Activated T-cell treated with anti-CD3 and anti-CD28 coated beads, Interleukin-2, amount 50 U/mL, for 48 hours (primary cell): ENCODE results near the gene MRPL41.
"Not testable (repeated sequence)": the region's sequence is repeated elsewhere in the genome, so short reads cannot be mapped to it uniquely, and the experiment has no call there.

Experiments used
- DNase-seq, 2 experiments: peaks; one replicate each; pipeline ENCODE4 v3.0.0-alpha.2; 2020

The MRPL41 gene

DNA sequence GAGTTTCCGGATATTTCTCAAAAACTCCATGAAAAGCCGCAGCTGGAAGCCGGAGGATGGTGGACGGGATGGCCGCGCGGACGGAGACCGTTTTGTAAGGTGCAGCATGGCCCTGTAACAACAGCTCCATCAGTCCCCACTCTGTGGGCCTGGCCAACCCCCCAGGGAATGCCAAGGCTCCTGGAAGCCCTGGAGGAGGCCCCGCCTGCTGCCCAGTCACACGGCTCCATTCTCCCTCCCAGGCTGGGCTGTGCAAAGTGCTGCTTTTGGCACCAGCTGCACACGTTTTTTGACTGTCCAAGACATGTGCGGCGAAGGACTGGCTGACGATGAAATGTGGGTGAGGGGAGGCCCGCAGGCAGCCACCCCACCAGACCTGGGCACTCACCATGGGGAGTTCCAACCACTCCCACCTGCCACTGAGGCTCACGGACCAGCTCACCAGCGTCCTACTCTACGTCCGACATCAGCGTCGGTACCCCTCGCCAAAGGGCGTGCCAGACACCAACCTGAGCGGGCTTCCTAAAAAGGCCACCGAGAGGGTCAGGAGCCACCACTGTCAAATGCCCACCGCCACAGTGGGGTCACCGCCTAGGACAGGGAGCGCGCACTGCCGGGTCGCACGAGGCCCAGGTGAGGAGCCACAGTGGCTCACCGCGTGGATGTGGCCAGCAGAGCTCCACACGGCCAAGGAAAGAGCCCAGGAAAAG is 28.8 kb upstream of the MRPL41 start:
- no peak for DNase-seq

DNA sequence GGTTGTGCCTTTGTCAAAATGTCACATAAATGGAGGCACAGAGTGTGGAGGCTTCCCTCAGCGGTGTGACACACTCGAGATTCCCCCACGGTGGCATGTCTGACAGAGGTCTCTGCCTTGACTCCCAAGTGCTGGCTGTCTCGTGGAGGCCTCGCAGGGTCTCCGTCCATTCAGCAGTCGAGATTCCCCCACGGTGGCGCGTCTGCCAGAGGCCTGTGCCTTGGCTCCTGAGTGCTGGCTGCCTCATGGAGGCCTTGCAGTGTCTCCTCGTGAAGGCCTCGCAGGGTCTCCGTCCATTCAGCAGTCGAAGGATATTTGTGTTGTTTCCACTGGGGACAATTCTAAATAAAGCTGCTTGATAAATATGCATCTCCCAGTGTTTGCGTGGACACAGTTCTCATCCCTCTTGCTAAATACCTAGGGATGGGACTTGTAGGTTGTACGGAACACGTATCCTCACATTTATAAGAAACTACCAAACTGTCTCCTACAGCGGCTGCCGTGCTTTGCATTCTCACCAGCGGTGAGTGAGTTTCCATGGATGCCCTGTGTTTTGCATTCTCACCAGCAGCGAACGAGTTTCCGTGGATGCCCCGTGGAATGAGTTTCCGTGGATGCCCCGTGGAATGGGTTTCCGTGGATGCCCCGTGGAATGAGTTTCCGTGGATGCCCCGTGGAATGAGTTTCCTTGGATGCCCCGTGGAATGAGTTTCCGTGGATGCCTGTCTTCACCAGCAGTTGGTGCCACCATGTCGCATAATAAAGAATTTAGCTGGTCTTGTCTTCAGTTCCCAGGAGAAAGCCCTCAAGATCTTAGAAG is 27.3 kb upstream of the MRPL41 start:
- no peak for DNase-seq

DNA sequence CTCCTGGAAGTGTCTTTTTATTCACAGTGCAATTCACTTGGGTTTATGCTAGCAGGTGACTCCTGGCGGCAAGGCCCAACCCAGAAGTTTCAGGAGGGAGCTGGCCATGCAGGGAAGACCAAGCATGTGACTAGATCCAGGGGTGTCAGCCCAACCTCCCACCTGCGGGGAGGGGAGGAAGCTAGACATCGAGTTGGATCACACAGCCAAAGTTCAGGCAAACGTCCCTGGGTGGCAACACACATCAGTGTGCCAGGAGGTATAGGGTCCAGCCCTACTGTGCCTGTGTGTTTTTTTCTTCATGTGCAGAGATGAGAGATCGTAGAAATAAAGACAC is 26.7 kb upstream of the MRPL41 start:
- no peak for DNase-seq

DNA sequence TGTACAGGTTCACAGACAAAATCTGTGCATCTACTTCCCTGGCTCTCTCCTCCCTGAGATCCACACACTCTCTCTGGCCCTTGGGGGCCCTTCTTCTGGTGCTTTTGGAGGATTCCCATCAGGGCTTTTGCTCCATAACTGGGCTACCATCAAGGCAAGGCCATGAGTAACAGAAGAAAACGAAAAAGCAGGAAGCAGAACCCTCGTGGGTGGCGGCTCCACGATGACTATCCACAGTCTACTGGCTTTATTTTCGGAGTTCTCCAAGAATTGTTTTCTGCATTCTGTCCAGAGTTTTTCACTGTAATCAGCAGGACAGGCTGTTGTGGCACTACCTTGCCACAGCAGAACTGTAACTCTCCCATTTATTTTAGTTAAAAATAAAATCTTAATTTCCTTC is 21.3 kb upstream of the MRPL41 start:
- DNase-seq = no peak

DNA sequence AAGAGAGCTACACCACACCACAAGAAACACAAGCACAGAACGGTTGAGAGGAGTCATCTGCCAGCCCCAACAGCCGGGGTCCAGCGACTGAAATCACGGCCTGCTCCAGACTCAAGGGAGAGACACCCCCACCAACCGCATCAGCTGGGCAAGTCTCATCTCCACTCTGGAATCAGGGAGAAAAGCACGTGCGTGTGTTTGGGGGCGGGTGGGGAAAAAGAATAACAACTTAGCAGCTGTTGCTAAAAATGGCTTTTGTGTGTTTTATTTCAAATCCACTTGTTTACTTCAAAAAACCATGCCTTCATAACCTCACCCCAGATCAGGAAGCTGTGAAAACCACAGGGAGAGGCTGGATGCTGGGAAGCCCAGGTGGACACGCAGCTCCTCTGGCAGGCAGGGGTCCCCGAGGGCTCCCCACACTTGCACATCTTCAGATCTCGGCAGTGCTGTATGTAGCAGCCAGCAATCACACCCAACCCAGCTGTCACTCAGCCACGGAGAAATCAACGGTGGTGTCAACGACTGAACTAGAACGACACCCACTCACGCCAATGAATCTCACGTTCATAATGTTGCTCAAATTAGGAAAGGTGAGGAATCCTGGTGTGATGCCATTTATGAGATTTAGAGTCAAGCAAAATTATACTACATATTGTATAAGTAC is 20.4 kb upstream of the MRPL41 start:
- DNase-seq = no peak

DNA sequence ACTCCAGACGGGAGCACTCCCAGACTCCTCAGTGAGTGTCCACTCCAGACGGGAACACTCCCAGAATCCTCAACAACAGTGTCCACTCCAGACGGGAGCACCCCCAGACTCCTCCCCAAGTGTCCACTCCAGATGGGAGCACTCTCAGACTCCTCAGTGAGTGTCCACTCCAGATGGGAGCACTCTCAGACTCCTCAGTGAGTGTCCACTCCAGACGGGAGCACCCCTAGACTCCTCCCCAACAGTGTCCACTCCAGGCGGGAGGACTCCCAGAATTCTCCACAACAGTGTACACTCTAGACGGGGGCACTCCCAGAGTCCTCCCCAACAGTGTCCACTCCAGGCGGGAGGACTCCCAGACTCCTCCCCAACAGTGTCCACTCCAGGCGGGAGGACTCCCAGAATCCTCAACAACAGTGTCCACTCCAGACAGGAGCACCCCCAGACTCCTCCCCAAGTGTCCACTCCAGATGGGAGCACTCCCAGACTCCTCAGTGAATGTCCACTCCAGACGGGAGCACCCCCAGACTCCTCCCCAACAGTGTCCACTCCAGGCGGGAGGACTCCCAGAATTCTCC is 18.7 kb upstream of the MRPL41 start:
- DNase-seq = not testable (repeated sequence)

DNA sequence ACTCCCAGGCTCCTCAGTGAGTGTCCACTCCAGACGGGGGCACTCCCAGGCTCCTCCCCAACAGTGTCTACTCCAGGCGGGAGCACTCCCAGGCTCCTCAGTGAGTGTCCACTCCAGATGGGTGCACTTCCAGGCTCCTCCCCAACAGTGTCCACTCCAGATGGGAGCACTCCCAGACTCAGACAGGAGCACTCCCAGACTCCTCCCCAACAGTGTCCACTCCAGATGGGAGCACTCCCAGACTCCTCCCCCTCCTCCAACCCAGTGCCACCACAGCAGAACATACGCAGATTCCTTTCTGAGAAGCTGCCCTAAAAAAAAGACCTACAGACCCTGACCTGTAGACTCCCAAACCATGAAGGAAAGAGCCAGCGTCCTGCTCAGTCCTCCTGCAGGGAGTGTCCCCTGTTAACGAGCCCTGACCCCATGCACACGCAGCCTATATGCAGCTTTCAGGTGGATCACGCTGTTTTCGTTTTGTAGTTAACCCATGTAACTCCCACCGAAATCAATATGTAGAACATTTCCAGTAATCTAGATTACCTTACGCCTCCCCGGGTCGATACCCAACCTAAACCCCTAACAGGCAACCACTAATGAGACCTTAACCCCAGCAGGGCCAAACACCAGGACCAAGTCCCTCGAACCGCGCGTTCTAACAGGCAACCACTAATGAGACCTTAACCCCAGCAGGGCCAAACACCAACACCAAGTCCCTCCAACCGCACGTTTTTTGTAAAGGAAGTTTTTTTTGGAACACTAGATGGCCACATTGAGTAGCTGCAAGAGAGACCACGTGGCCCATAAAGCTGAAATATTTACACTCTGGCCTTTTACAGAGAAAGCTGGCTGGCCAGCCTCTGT is 17.2 kb upstream of the MRPL41 start:
- peak; percentile 40 to 44 for DNase-seq

DNA sequence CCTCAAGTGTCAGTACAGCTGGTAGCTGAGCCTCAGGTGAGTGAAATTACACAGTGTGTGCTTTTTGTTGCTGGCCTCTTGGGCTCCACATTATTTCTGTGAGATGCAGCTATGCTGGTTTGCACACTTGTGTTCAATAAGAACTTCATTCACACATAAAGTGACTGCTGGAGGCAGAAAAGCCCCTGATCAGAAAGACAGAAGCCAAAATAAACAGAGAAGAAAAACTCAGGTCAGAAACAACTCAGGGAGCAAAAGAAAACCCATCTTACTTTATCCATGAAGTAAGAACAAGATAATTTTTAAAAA is 16.6 kb upstream of the MRPL41 start:
- no peak for DNase-seq

DNA sequence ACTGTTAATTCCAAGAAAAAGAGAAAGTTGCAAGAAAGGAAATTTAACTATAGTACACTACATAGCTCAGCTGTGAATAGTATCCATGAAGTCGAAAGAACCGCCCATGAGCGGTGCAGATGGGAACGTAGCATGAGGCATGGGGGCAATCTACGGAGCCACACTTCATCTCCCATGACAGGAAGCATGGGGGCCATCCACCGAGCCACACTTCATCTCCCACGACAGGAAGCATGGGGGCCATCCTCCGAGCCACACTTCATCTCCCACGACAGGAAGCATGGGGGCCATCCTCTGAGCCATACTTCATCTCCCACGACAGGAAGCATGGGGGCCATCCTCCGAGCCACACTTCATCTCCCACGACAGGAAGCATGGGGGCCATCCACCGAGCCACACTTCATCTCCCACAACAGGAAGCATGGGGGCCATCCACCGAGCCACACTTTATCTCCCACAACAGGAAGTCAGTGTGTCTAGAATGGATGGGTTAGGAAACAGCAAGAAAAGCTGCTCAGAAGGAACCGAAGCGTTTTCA is 15.0 kb upstream of the MRPL41 start:
- peak in 1 of 2 experiments; percentile 34 for DNase-seq

DNA sequence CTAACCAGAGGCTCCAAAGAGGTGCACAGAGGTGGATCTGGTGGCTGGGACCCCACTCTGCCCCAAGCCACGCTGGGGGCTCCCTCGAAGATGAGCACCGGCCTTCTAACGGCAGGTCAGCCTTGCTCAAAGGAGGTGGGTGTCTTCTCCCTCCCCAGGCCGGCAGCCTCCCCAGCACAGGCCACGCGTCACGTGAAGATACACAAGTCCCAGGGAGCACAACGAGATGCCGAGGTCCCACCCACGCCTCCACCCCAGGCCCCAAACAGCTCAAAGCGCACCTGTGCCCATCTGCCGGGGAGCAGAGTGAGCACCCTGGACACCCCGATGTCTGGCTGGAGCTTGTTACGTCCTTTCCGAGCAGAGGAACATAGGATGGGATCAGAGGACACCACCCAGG is 13.6 kb upstream of the MRPL41 start:
- DNase-seq = no peak

DNA sequence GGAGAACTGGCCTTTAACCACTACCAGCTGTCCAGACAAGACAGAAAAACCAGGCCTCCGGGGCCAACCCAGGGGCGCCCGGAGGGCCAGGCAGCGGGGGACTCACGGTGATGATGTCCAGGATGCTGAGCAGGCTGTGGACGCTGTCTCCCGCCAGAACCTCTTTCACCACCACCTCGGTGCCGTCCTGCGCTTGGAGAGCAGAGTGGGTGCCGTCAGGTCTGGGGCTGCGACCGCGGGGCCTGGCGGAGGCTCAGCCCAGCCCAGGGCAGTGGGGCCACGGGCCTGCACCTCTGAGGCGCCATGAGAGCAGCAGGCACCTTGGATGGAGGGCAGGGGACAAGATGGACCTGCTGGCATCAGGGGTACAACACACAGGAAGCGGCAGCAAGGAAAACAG is 11.1 kb upstream of the MRPL41 start:
- no peak for DNase-seq

DNA sequence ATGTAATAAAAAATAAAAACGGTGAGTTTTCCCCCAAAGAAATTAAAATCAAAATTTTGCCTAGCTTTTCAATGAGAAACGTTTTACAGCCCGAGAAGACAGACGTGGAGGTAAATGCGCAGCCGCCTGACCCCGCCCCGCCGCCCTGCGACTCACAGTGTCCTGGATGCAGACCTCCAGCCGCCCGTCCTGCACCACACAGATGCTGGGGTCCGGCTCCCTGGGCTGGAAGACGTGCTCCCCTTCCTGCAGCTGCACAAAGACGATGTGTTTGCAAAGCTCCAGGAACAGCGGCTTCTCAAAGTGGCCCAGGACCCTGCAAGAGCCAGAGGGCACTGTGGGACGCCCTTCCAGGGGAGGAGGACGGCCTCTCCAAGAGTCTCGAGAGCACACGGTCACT is 9.2 kb upstream of the MRPL41 start:
- no peak for DNase-seq

DNA sequence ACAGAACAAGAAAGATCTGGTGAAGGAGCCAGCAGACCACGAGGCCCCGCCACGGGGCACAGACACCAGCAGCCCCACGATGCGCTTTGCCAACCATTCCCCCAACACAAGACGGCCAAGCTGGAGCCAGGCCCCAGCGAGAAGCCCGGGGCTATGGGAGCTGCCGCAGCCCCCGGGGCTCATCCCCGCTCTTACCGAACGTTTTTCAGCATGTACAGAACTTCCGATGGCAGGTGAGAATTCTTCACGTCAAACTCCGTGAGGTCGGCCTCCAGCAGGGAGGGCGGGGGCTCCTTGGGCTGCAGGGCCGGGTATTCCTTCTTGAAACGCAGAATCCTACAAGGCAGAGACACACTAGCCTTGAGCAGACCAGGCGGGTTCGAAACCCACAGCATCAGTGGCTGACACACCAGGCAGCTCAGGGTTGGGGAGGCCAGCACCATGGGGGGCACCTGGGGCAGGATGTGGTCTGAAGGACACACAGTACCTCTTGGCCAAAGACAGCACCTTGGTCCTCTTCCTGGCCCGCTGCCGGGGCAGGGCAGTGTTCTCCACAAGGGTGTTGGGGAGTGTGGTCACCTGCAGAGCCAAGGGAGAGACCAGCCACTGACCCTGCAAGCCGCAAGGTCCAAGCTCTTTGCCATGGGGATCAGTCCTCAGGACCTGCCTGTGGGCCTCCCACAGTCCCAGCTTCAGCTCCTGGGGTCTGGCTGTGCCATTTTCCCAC is 8.3 kb upstream of the MRPL41 start:
- no peak for DNase-seq

DNA sequence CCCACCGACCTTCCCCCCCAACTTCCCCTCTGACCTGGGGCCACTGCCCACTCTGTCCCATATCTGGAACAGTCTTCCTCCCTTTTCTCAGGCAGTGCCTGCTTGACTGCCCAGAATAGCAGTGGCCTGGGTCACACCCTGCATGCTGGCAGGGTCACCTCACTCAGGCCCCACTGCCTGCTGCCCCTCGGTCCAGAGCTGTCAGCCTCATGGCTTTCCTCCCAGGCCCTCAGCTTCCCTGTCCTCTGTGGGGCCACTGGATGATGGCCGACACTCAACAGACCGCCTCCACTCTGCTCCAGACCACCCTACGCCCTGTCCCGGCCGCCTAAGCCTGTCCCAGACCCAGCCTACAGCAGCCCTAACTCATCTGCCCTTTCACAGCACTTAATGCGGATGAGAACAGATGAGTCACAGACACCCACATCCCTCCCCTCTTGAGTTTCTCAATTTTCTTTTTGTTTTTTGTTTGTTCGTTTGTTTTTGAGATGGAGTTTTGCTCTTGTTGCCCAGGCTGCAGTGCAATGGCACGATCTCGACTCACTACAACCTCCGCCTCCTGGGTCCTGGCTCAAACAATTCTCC is 7.4 kb upstream of the MRPL41 start:
- no peak for DNase-seq

DNA sequence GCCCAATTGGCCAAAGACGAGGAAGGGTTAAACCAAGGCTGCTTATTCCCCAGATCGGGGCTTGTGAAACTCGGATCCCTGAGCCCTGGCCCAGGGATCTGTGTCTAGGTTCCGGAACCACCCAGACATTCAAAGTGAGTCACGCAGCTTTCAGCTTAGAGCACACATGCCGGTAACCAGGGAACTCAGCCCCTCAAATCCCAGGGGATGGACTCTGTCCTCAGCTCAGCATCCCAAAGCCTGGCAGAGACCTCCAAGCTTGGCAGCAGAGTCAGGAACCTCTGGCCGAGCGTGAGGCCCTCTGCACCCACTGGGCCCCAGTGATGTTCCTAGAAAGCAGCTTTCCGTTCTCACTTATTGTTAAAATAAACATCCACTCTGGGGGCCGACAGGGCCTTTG is 6.6 kb upstream of the MRPL41 start:
- no peak for DNase-seq

DNA sequence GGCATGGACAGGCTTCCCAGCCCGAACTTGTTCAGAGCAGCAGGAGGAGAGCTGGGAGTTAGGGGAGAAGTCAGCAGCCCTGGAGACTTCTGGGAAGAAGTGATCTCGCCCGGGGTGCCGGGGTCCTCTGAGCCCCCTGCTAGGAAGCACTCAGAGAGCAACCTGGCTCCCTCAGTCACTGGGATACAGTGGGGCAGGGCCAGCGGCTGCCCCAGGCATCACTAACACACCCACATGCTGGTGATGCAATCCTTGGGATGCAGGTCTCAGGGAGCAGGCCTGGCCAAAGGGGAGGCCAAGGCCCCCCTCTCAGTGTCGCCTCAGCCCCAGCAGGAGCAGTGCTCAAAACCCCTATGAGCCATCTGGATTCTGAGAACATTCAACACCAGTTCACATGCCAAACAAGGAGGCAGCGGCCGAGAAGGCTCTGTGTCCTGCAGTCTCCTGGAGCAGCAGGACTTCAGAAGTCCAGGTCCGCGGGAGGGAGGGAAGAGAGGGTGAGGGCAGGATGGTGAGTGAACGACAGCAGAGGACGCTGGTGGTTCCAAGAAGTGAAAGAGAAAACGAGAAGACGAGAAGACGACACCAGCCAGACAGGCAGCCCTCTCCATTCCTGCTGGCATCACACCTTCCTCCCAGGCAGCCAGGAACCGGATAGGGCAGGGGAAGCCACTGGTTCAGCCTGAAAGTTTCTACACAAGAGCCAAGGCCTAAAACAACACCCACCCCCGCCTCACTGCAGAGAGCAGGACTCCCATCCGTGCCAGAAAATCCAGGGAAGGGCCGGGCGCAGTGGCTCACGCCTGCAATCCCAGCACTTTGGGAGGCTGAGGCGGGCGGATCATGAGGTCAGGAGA is 3.8 kb upstream of the MRPL41 start:
- no peak for DNase-seq

DNA sequence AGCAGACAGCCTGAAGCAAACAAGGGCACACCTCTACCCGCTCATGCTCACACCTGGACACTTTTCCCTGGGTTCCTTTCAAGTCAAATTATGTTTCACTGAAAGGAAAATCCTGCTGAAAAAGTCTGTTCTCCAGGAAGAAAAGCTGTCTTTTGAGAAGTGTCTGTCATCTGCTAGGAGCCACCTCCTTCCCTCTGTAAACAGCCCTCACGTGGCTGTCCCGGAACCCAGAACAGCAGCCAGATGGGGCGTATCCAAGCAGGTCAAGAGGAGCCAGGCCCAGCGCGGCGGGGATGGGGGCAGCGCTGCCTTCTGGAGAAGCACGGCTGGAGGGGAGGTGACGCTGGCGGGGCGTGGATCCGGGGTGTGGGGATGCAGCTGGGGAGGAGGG is 1.5 kb upstream of the MRPL41 start, which contains the start of gene PNPLA7:
Gene PNPLA7 (minus strand): TSS at position 172 of the 391 bp plus-strand sequence. CDS start 205 bp downstream, outside the sequence.
- peak; percentile 49 to 55 for DNase-seq

DNA sequence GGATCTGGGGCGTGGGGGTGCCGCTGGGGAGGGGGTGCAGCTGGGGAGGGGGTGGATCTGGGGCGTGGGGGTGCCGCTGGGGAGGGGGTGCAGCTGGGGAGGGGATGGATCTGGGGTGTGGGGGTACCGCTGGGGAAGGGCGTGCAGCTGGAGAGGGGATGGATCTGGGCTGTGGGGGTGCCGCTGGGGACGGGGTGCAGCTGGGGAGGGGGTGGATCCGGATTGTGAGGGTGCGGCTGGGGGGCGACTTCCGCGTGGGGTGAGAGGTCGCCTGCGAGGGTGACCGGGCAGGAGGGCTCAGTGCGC is 768 bp upstream of the MRPL41 start:
- DNase-seq = not testable (repeated sequence)

DNA sequence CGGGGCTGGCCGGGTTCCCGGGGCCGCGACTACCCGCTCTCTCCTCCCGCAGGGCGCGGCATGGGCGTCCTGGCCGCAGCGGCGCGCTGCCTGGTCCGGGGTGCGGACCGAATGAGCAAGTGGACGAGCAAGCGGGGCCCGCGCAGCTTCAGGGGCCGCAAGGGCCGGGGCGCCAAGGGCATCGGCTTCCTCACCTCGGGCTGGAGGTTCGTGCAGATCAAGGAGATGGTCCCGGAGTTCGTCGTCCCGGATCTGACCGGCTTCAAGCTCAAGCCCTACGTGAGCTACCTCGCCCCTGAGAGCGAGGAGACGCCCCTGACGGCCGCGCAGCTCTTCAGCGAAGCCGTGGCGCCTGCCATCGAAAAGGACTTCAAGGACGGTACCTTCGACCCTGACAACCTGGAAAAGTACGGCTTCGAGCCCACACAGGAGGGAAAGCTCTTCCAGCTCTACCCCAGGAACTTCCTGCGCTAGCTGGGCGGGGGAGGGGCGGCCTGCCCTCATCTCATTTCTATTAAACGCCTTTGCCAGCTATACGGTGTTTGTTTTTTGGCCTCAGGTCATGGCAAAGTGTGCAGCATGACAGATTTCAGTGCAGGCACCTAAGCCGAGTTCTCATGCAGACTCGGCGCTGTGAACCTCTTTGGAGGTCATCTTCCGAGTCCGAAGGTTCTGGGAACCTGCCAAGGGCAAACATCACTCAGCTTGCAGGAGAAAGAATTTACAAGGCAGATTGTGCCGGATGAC is 516 bp downstream of the MRPL41 start:
- peak in 1 of 2 experiments; percentile 57 for DNase-seq

DNA sequence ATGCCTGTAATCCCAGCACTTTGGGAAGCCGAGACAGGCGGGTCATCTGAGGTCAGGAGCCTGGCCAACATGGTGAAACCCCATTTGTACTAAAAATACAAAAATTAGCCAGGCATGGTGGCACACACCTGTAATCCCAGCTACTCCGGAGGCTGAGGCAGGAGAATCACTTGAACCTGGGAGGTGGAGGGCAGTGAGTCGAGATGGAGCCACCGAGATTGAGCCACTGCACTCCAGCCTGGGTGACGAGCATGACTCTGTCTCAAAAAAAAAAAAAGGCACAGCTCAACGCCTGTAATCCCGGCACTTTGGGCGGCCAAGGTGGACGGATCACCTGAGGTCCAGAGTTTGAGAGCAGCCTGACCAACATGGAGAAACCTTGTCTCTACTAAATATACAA is 2.0 kb downstream of the MRPL41 start:
- not testable (repeated sequence) for DNase-seq
